Non-pigmented ciliary epithelial cell (primary cell): ENCODE measurements around the gene CSMD2.

Source experiments
- DNase-seq: peaks from one replicate; pipeline ENCODE4 v3.0.0-alpha.2; 2010; ENCODE audit warnings: low read depth

CSMD2 gene

DNA sequence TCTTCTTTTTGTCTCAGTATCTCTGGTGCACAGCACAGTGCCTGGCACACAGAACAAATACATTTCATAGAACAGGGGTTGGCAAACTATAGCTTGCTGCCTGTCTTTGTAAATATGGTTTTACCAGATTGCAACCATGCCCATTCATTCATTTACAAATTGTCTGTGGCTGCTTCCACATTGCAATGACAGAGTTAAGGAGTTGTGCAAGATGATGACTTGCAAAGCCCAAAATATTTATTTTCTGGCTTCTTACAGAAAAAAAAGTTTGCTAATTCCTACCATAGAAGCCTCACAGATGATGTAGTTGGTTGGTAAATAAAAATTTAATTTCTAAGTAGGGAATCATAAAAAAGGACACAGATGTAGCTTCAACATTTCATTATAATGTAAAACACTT is 312.3 kb downstream of the CSMD2 start:
- DNase-seq: no peak

DNA sequence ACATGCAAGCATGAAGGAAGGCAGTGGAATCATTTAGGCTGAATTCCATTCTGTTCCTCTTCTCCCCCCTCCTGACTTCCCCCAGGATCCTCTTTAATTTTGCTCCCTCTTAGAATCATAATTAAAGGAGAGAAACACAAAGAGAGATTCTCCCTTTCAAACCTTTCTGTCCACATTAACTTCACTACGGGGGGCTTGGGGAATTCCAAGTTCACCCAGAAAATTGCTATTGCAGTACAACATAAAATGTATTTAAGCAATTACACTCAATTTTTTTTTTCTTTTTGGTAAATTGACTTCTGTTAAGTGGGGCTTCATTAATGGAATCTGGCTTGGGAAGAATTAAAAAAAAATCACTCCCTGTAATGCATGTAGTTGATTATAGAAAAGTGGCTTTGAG is 314.5 kb downstream of the CSMD2 start:
- no peak for DNase-seq

DNA sequence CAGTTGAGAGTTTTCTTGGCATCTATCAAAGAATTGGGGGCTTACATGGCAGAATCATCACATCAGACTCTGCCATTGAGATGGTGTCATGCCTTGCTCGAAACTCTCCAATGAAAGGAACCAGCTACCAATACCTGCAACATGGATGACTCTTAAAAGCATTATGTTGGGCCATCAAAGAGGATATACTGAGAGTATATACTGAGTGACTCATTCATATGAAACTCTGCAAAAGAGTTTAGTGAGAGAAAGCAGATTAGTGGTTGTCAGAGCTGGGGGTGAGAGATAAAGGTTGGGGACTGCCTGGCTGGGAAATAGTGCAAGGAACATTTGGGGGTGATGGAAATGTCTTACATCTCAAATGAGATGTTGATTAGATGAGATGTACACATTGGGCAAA is 315.8 kb downstream of the CSMD2 start:
- DNase-seq: no peak

DNA sequence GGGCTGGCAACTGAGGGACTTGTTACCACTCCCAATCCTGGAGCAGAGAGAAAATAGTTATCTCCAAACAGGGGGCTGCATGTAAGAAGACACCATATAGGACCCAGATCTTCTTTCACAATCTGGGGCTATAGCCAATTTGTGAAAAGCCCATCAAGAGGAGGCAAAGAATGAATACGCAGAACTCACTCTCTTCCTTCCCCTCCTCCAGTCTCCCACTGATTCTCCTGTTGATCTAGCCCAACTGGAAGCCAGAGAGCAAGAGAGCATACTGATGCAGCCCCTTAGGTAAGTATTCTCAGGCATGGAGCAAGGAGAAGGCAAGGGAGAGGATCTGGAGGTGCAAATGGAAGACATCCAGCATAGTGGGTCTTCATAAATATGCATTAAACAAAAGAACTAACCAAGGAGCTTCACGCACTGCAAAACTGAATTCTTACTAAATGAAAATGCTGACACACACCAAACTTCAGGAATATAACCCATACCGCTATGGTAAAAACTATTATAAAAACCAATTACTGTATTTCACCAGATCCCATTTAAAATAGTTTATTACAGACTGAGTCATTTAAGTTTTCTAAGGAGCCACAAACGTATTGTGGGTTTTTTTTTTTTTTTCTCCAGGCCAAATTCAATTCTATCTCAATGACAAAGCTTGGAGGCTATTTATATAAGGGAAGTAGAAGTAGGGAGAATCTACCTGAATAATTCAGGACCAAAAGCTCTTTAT is 316.7 kb downstream of the CSMD2 start:
- no peak for DNase-seq

DNA sequence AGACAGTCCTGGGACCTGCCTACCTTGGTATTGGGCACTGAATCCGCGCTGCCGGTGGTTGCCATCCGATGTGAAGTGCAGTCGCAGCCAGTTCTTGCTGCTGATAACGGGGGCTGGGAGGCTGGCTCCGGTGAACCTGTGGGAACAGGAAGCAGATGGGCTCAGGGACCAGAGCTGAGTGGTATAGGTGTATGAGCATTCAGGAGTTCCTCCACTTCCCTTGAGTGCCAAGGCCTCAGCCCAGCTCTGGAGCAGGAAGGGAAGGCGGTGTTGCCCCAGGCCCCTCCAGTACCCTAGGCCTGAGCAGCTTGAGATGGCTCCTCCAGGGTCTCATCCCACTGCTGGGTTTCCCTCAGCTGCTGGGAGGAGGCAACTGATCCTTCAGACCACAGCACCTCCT is 318.2 kb downstream of the CSMD2 start:
- DNase-seq: no peak

DNA sequence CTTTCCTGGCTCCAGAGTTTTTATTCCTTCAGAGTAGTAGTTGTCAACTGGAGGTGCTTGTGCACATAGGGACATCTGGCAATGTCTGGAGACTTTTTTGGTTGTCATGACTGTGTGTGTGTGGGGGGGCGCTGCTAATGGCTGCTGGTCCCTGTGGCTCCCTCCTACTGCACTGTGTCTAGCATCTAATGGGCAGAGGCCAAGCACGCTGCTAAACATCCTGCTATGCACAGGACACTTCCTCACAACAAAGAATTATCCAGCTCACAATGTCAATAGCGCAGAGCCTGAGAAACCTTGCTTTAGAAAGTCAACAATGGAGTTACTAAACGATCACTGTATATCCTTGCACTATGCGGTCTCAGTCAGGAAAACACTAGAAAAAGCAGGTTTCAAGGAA is 320.9 kb downstream of the CSMD2 start:
- no peak for DNase-seq

DNA sequence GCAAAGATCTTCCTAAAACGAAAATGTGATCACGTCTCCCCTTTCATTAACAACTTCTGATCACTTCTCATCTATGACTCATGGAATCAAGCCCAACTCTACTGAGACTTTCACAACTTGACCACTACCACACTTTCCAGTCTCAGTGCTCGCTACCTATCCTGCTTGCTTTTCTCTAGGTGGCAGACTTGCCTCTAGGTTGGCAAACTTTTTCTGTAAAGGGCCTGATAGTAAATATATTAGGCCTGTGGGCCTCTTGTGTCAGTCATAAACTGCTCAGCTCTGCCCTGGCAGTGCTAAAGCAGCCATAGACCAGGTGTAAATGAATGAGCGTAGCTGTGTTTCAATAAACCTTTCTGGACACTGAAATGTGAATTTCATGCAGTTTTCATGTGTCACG is 322.7 kb downstream of the CSMD2 start:
- DNase-seq: no peak

DNA sequence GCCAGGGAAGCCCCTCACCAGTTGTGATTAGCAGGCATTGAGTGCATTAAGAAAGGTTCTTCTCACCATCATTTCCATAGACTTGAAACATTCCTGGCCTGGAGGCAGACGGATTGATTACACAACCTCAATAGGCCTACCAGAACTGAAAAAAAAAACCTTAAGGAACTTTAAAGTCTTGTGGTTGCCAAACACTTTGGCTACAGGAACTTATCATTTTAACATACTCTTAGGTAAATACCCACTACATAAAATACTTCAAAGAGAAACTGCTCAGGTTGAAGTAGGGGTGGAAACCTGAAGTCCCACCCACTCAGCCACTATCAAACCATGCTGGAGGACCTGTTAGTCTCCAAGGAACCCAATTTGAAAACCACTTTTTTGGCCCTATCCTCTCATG is 323.5 kb downstream of the CSMD2 start:
- DNase-seq: no peak

DNA sequence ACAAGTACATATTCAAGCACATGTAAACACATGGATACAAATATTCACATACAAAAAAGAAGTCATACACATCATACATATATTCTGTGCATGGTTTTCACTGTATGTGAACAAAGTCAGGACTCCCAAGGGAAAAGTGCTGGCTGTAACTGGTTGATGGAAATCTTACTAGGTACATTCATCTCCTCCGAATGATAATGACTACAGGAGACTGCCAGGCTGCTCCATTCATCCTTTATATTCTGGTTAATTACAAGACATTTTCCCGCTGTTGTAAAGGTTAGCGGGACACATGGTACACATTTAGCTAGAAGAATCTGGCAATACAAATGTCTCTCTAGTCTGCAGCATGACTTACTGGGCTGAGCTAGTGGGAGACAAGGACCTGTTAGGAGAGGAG is 327.4 kb downstream of the CSMD2 start:
- DNase-seq: no peak

DNA sequence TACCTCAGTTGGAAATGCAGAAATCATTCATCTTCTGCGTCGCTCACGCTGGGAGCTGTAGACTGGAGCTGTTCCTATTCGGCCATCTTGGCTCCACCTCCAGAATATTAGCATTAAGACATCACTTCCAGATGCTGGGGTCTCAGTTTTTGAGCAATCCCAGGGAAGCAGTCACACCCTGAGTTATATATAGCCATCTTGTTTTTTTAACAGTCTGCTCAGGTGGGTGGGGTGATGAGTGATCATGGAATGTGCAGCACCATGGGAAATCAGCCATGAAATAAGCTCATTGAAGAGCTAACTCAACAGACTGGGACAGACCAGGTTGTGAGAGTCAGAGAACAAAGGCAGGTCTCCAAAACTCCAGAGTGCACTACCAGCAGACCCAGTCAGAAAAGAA is 328.1 kb downstream of the CSMD2 start:
- no peak for DNase-seq

DNA sequence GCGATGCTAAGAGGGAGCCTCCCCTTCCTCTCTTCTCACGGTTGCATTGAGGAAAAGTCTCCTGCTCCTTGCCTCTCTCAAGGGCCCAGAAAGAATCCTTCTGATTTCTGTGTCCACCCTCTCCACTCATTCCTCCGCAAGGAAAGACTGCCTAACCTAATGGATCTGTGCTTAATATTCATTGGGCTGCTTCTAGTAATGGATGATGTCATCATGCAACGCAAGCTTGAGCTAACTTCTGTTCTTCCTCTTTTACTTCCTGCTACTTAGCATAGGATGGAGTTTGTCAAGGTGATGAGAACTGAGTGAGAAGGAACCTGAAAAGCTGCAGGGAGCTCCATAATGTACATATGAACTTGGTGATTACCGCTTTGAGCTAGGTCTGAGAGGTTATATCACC is 336.4 kb downstream of the CSMD2 start:
- DNase-seq: no peak

DNA sequence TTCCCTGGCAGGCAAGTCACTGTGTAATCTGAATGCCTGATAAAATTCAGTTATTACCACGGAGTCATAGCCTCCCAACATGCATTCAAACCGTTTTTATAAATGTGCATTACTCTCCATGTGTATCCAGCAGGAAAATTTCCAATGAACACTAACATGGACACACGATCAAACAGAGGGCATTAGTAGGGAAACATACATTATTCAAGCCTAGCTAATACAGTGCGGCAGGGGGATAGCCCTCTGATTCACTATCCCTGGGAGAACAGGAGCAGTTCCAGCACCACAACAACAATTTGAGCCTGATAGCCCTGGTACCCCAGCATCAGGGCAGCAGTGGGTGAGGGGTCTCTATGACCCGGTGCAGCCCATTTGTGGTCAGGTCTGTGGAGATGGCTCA is 337.0 kb downstream of the CSMD2 start:
- no peak for DNase-seq

DNA sequence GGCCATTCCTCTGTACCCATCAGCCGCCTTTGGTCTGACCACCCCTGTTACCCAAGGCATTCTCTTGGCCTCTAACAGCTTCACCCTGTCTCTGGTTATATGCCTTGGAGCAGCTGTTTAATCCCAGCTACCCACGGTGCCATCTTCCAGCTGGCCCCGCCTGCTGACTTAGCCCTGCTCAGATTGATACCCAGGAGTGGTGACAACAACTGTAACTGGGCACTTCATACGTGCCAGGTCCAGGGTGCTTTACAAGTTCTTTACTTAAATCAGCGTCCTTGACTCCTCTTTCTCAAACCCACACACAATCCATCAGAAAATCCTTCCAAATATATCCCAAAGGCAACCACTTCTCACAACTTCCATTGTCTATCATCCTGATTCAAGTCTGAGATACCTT is 338.3 kb downstream of the CSMD2 start:
- DNase-seq: no peak

DNA sequence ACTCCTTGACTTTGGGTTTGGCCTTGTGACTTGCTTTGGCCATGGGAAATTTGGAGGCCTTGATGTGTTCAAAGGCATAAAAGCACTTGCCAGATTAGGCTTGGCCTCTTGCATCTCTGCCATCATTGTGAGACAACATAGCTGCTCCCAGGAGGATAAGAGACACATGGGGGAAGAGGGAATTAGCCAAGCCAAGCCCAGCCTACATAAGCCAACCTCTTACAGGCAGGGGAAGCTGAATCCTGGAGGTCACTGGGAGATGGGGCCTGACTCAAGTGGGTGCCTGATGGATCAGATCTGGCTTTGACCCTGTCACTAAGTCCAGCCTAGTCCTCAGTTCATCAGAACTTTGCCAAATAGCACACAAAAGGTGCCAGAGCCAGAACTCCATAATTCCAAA is 338.7 kb downstream of the CSMD2 start:
- DNase-seq: no peak

DNA sequence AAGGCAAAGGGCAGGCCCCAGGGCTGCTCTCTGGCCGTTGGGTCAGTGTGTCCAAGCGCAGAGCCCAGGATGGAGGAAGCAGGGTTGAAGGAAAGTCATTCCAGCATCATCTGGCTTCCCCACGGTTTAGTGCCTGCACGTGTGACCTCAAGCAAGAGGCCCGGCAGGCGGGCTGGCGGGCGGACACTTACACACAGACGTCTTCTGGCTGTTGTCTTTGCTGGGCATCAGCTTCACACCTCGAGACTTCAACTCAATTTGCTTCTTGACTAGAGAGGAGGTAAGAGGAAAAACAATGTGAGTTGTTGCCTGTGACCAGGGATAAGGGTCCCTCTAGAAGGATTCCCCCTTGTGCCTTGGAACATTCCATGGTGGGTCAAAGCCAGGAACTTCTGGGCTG is 339.5 kb downstream of the CSMD2 start:
- no peak for DNase-seq

DNA sequence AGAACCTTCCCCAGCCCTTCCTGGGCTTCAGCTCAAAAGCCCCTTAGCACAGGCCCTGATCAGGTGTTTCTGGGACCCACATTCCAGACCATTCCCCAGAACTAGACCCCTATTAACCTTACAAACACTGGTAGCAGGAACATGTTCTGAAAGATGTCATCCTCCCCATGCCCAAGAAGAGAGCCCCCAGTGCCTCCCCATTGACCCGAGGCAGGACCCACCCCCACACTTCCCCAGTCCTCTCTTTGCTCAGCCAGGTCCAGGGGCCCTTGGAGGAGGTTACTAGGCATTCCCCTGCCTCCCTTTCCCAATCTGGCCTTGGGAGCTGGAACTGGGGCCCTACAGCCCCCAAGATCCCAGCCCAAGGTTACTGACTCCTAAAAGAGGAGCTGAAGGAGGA is 340.1 kb downstream of the CSMD2 start:
- DNase-seq: no peak

DNA sequence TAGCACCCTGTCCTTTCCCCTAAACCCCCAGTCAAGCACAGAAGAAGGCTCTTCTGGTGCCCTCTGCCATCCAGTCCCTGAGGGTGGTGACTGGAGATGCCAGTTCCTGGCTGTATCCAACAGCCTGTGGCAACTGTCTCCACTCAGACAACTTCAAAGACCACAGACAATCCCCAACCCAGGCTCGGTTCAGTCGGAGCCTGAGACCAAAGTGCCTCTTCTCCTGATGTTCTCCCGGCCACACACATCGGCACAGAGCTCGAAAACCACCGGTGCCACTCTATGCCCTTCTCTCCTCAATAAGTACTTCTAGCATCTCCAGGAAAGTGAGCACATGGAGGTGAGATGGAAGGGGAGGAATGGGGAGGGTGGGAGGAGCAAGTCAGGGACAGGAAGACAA is 340.7 kb downstream of the CSMD2 start:
- no peak for DNase-seq

DNA sequence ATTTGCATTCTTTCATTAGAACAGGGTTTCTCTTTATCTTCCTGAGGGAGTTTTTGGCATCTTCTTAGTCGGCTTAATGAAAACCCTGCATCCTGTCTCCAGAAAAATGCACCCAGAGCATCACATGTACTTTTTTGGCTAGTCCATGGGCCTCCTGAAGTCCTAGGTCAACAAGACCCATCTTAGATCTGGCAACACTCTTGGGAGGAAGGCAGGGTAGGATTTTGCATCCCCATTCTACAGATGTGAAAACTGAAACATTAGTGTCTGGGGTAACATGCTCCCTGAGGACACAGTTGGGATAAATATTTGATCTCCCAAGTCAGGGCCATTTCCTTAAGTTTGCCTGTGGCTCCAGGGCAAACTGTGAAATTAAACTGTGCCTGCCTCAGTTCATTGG is 341.2 kb downstream of the CSMD2 start:
- DNase-seq: no peak

DNA sequence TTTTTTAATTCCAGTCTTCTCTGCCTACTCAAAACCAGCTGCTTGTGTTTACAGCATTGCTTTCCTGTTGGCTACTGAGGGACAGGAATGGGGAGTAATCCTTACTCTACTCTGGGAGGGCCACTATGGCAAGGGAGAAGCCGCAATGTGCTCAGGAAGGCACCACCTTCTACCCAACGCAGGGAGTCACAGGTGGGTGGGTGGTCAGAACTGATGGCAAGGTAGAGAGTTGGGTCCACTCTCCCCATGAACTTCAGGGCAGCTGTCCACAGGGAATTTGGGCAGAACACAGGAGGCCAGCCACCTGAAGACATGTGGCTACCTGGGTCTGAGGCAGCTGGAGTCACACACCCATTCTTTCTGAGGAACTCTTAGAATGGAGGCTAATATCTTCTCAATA is 341.6 kb downstream of the CSMD2 start:
- no peak for DNase-seq

DNA sequence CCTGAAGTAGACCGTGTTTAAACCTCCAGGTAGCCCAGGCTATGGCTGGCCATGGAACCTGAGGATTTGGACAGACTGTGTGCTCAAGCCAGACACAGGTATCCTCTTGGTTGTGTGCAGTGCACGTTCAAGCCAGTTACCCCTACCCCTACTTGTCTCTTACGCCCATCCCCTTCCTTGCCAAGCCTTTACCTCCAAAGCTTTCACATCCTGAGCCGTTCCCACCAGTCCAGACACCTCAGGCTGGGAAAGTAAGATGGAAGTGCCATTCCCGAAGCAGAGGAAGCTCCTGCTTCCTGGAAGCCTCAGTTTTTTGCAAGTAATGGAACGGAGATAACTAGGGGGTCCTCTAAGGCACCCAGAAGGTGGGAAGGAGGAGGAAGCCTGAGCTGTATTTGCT is 342.6 kb downstream of the CSMD2 start:
- DNase-seq: no peak

DNA sequence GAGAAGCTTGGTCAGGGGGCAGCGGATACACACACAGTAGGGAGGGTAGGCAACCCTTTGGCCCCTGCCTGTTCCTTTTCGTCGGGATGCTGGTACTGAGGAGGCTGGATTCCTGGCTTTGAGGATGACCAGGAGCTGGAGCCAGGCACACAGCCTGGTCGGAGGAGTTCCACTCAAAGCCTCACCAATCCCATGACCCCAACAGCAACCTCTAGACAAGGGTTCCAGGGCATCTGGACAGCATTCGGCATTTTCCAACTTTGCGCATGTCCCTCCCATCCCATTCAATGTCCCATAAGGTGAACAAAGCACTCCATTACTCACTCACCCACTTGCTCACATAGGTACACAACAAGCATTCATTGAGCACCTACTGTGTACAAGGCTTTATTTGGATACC is 343.7 kb downstream of the CSMD2 start:
- no peak for DNase-seq

DNA sequence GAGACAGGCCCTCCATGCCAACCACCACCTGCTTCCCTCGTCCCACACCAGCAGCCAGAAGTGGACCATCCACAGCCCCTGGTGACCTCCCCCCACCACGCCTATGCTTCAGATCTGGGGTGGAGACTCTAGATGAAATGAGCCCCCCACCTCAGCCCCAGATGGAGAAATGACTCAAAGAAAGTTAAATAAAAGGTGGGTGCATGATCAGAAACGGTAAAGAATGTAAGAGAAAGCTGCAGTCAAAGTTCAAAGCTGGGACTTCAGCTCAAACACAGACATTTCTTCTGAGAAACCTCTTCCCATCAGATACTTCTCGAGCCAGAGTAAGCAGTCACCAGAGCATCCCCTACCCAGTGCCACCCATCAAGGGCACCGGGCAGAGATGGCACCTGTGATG is 344.2 kb downstream of the CSMD2 start:
- DNase-seq: no peak

DNA sequence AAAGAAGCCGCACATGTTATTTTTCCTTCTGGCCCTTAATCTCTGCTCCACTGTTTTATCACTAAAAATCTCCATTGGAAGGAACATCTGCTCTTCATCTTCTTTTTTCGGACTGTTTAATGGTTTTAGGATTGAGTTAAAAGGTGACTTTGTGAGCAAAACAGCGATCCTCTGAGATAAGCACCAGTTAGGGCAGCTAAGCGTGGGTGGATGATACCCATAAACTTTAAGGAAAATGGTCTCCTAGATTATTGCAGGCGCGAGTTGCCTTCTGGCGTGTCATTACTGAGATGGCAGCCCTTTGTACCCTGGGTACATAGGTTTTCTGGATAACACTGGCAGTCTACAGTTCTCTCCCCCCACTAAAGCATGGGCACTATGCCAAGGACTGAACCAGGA is 345.1 kb downstream of the CSMD2 start:
- DNase-seq: no peak

DNA sequence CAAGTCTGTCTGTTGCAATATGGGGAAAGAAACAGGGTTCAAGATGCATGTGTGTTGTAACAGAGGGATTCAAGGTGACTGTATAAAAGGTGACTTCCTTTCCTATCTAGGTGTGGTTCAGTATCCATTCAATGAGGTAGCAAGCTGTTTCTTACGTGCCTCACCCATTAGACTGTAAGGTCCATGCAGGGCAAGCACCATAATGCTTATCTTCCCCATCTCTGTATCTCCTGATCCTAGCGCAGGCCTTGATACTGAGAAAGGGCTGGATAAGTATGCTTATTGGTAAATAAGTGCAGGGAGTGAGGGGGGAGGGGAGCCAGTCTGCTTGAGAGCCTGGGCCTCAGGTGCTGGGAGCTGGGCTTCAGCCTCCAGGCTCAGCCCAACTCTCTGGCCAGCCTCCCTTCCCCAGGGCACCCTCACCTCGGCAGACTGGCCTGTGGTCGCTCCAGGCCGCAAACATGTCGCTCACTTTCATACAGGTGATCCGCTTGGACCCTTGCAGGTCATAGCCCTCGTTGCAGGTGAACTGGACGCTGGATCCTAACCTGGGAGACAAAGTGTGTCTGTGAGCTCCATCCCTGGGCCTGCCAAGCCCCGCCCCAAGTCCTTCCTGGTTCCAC is 345.6 kb downstream of the CSMD2 start:
- no peak for DNase-seq
